Measurements from ENCODE around the gene RHOD. TPM values are rescaled to one million over a fixed set of nuclear protein-coding genes. Genes with fewer than 3 reads are reported as not detected.

Gene RHOD
- total and polyA plus RNA-seq, 4 donors = 7.3 to 39.3 (median 16.5) TPM

DNA sequence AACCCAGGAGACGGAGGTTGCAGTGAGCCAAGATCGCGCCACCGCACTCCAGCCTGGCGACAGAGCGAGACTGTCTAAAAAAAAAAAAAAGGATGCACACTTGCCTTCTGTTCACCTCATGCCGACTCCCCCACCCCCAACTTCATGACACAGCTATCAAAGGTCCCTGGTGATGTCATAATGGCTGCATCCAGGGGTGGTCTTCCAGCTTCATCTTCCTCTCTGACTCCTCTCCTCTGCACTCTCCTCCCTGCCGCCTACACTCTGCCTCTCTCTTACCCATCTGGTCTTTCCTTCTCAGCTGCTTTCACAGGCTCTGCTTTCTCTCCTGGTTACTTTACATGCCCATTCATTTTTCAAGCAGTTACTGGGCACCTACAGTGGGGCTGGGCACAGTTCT is 46.0 kb downstream of the RHOD start:
- 92 to 95% methylated on average over 5 to 8 of the region's 8 CpGs for WGBS, 2 donors

GRCh38 chr11:67105964-67106363 is 49.3 kb downstream of the RHOD start:
- 86 to 95% methylated on average over 2 of the region's 2 CpGs for WGBS, 2 donors
- DNase-seq = no peak
- H3K36me3 ChIP-seq (ENCODE audit: control insufficient read depth in 4 of 4, insufficient read depth in 4 of 4, low read length in 4 of 4) = no peaks in the 10 kb centered on the region
- H3K9me3 ChIP-seq (ENCODE audit: control insufficient read depth in 4 of 4, insufficient read depth in 3 of 4, low read length in 3 of 4) = no peaks in the 10 kb centered on the region
- no peak for ATAC-seq (ENCODE audit: insufficient read depth, low FRiP score)
- H3K4me3 ChIP-seq = no peak overlapping the region
- H3K27ac ChIP-seq (ENCODE audit: low read depth in 1 of 2, low read length in 1 of 2) = no peak overlapping the region
- H3K4me1 ChIP-seq (ENCODE audit: control insufficient read depth in 5 of 5, insufficient read depth in 5 of 5, low read length in 5 of 5) = peaks cover 0 to 2% (median 0%) of the 10 kb centered on the region in 5 donors
- no peaks in the 10 kb centered on the region for H3K27me3 ChIP-seq (ENCODE audit: control insufficient read depth in 3 of 3, insufficient read depth in 3 of 3, low read length in 2 of 3)
- TF ChIP-seq, protein P1, sequence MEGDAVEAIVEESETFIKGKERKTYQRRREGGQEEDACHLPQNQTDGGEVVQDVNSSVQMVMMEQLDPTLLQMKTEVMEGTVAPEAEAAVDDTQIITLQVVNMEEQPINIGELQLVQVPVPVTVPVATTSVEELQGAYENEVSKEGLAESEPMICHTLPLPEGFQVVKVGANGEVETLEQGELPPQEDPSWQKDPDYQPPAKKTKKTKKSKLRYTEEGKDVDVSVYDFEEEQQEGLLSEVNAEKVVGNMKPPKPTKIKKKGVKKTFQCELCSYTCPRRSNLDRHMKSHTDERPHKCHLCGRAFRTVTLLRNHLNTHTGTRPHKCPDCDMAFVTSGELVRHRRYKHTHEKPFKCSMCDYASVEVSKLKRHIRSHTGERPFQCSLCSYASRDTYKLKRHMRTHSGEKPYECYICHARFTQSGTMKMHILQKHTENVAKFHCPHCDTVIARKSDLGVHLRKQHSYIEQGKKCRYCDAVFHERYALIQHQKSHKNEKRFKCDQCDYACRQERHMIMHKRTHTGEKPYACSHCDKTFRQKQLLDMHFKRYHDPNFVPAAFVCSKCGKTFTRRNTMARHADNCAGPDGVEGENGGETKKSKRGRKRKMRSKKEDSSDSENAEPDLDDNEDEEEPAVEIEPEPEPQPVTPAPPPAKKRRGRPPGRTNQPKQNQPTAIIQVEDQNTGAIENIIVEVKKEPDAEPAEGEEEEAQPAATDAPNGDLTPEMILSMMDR (IDR thresholded peaks at IDR 0.05; ENCODE audit: control extremely low read depth, extremely low read depth) = no peak
- no peak overlapping the region for H3K9ac ChIP-seq (ENCODE audit: insufficient read depth in 1 of 2, low read length in 2 of 2)

More for the DNA sequence above, 46.0 kb downstream of the RHOD start:
- Histone ChIP-seq H3K4me3 (no peak overlapping the region), H3K9me3 (ENCODE audit: control insufficient read depth in 4 of 4, insufficient read depth in 3 of 4, low read length in 3 of 4) (no peaks in the 10 kb centered on the region), H3K9ac (ENCODE audit: insufficient read depth in 1 of 2, low read length in 2 of 2) (no peak overlapping the region), H3K36me3 (ENCODE audit: control insufficient read depth in 4 of 4, insufficient read depth in 4 of 4, low read length in 4 of 4) (no peaks in the 10 kb centered on the region), H3K27me3 (ENCODE audit: control insufficient read depth in 3 of 3, insufficient read depth in 3 of 3, low read length in 2 of 3) (no peaks in the 10 kb centered on the region), H3K27ac (ENCODE audit: low read depth in 1 of 2, low read length in 1 of 2) (no peak overlapping the region), H3K4me1 (ENCODE audit: control insufficient read depth in 5 of 5, insufficient read depth in 5 of 5, low read length in 5 of 5) (no peaks in the 10 kb centered on the region)
- TF ChIP-seq, protein P1 (IDR thresholded peaks at IDR 0.05; ENCODE audit: control extremely low read depth, extremely low read depth) = no peak
- no peak for DNase-seq
- ATAC-seq (ENCODE audit: insufficient read depth, low FRiP score) = no peak

DNA sequence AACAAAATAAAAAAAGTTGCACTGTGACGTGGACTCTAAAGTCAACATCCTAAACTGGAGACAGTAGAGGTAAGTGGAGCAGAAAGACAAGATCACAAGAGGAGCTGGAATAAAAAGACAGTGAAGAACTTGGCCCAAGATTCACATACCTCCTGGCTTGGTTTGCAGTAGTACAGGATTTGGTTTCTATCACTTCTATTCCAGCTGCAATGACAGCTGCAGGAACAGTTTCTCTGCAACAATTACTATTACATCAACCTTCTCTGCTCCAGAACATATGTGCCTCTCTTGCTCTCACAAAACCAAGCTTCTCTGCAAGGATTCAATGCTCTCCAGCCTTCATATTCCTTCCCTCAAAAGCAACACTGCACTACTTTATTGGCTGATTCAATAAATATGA is 54.6 kb downstream of the RHOD start:
- ATAC-seq (ENCODE audit: insufficient read depth, low FRiP score) (no peak), DNase-seq (peak; percentile 21 to 67 (median 54))
- peaks cover 0 to 12% (median 0%) of the 10 kb centered on the region in 5 donors for H3K4me1 ChIP-seq (ENCODE audit: control insufficient read depth in 5 of 5, insufficient read depth in 5 of 5, low read length in 5 of 5)
- H3K27ac ChIP-seq (ENCODE audit: low read depth in 1 of 2, low read length in 1 of 2) = no peak overlapping the region
- no peaks in the 10 kb centered on the region for H3K27me3 ChIP-seq (ENCODE audit: control insufficient read depth in 3 of 3, insufficient read depth in 3 of 3, low read length in 2 of 3)
- no peaks in the 10 kb centered on the region for H3K36me3 ChIP-seq (ENCODE audit: control insufficient read depth in 4 of 4, insufficient read depth in 4 of 4, low read length in 4 of 4)
- TF ChIP-seq, protein P1 (IDR thresholded peaks at IDR 0.05; ENCODE audit: control extremely low read depth, extremely low read depth) = no peak
- no peaks in the 10 kb centered on the region for H3K9me3 ChIP-seq (ENCODE audit: control insufficient read depth in 4 of 4, insufficient read depth in 3 of 4, low read length in 3 of 4)
- no peak overlapping the region for H3K9ac ChIP-seq (ENCODE audit: insufficient read depth in 1 of 2, low read length in 2 of 2)
- WGBS, 2 donors = 67 to 85% methylated on average over 1 of the region's 1 CpG
- no peak overlapping the region for H3K4me3 ChIP-seq

DNA sequence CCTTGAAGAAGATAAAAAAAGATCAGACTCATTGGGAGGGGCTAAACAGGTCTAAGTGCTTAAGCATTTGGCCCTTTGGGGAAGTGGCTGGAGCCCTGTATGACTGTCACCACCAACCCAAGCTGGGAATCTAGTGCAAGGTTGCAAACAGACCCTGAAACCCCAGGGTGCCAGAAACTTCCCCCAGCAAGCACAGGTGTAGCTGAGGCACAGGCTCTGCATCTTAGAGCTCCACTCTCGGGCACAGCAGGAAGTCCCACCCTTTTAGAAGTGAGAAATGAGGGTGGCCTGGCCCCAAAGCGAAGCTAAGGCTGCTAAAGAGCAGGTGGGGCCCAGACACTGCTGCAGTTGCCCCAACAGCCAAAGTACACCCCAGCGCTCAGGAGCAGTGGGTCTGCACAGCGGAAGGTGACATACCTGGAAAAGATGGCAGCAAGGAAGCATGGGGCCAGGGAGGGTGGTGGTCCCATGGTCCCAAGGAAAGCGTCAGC is 56.6 kb downstream of the RHOD start:
- WGBS, 2 donors = 80 to 88% methylated on average over 5 of the region's 5 CpGs
- TF ChIP-seq, protein P1 (IDR thresholded peaks at IDR 0.05; ENCODE audit: control extremely low read depth, extremely low read depth) = no peak
- H3K9ac ChIP-seq (ENCODE audit: insufficient read depth in 1 of 2, low read length in 2 of 2) = no peak overlapping the region
- DNase-seq (no peak), ATAC-seq (ENCODE audit: insufficient read depth, low FRiP score) (no peak)
- H3K9me3 ChIP-seq (ENCODE audit: control insufficient read depth in 4 of 4, insufficient read depth in 3 of 4, low read length in 3 of 4) = no peaks in the 10 kb centered on the region
- no peaks in the 10 kb centered on the region for H3K27me3 ChIP-seq (ENCODE audit: control insufficient read depth in 3 of 3, insufficient read depth in 3 of 3, low read length in 2 of 3)
- H3K27ac ChIP-seq (ENCODE audit: low read depth in 1 of 2, low read length in 1 of 2) = no peak overlapping the region
- H3K4me3 ChIP-seq = no peak overlapping the region
- H3K36me3 ChIP-seq (ENCODE audit: control insufficient read depth in 4 of 4, insufficient read depth in 4 of 4, low read length in 4 of 4) = no peaks in the 10 kb centered on the region
- peaks cover 0 to 28% (median 0%) of the 10 kb centered on the region in 5 donors for H3K4me1 ChIP-seq (ENCODE audit: control insufficient read depth in 5 of 5, insufficient read depth in 5 of 5, low read length in 5 of 5)
